GM21423 (cell line): ENCODE data around the gene ACTN4.

Experiments used
- ATAC-seq: cut with Tn5 transposase; IDR thresholded peaks from one replicate; pipeline ENCODE4 v1.9.1; 2021; ENCODE audit warnings: mild to moderate bottlenecking, moderate library complexity; ENCODE audit not compliant: unreplicated experiment

Gene ACTN4

GRCh38 chr19:38693380-38694223, 46.2 kb downstream of the ACTN4 start:
- peak; percentile 51 for ATAC-seq

- no peak for ATAC-seq
Measured at GRCh38 chr19:38695317-38695683, 47.9 kb downstream of the ACTN4 start.

- ATAC-seq, result no peak
Measured at GRCh38 chr19:38695832-38696728, 48.6 kb downstream of the ACTN4 start.

GRCh38 chr19:38696729-38697055, 49.2 kb downstream of the ACTN4 start:
- no peak for ATAC-seq

- ATAC-seq, result no peak
Measured at GRCh38 chr19:38697197-38697596, 49.7 kb downstream of the ACTN4 start.

GRCh38 chr19:38697641-38698071, 50.2 kb downstream of the ACTN4 start:
- ATAC-seq, result no peak

GRCh38 chr19:38698225-38699026, 51.0 kb downstream of the ACTN4 start:
- ATAC-seq, result no peak

- no peak for ATAC-seq
Measured at GRCh38 chr19:38699027-38699346, 51.5 kb downstream of the ACTN4 start.

GRCh38 chr19:38699647-38700349, 52.3 kb downstream of the ACTN4 start:
- no peak for ATAC-seq

- no peak for ATAC-seq
Measured at GRCh38 chr19:38700350-38700901, 53.0 kb downstream of the ACTN4 start.

GRCh38 chr19:38700902-38701454, 53.5 kb downstream of the ACTN4 start:
- ATAC-seq, result no peak

- ATAC-seq, result no peak
Measured at GRCh38 chr19:38701455-38702063, 54.1 kb downstream of the ACTN4 start.

- ATAC-seq, result no peak
Measured at GRCh38 chr19:38702278-38702677, 54.8 kb downstream of the ACTN4 start.

GRCh38 chr19:38703509-38703908, 56.1 kb downstream of the ACTN4 start:
- ATAC-seq, result no peak

- no peak for ATAC-seq
Measured at GRCh38 chr19:38704488-38705026, 57.1 kb downstream of the ACTN4 start.

- no peak for ATAC-seq
Measured at GRCh38 chr19:38705197-38706019, 58.0 kb downstream of the ACTN4 start.

GRCh38 chr19:38706792-38707511, 59.5 kb downstream of the ACTN4 start:
- no peak for ATAC-seq
